Measurements from ENCODE around the gene IL17C.

DNA sequence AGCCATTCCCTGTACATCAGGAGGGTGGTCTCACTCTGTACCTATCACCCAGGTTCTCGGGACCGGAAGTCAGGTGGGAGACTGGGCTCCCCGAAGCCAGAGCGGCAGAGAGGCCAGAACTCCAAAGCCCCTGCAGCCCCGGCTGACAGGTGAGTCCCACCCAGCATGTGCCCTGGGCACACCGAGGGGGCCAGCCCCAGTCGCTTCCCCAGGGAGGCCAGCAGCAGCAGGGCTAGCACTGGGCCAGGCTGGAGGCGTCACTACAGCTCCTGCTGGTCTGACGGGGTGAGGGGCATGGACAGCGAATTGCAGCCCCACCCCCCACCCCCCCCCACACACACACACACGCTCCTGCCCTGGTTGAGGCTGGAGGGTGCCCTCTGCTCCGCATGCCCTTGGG lies 7.9 kb upstream of the IL17C start:
- TF ChIP-seq, protein P1, sequence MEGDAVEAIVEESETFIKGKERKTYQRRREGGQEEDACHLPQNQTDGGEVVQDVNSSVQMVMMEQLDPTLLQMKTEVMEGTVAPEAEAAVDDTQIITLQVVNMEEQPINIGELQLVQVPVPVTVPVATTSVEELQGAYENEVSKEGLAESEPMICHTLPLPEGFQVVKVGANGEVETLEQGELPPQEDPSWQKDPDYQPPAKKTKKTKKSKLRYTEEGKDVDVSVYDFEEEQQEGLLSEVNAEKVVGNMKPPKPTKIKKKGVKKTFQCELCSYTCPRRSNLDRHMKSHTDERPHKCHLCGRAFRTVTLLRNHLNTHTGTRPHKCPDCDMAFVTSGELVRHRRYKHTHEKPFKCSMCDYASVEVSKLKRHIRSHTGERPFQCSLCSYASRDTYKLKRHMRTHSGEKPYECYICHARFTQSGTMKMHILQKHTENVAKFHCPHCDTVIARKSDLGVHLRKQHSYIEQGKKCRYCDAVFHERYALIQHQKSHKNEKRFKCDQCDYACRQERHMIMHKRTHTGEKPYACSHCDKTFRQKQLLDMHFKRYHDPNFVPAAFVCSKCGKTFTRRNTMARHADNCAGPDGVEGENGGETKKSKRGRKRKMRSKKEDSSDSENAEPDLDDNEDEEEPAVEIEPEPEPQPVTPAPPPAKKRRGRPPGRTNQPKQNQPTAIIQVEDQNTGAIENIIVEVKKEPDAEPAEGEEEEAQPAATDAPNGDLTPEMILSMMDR (IDR thresholded peaks at IDR 0.05; ENCODE audit: insufficient read depth, low read length, poor library complexity, severe bottlenecking): no peak
- TF ChIP-seq EZH2phosphoT487 (conservative IDR thresholded peaks at IDR 0.05; ENCODE audit: low read length): no peak

All from SU-DHL-6 (cell line).